ENCODE results near the gene ZNF316. TPM values are rescaled to one million over a fixed set of nuclear protein-coding genes. Genes with fewer than 3 reads are reported as not detected.

Gene ZNF316
- total RNA-seq, 1 experiment from 2014 or later = 48.9 TPM

DNA sequence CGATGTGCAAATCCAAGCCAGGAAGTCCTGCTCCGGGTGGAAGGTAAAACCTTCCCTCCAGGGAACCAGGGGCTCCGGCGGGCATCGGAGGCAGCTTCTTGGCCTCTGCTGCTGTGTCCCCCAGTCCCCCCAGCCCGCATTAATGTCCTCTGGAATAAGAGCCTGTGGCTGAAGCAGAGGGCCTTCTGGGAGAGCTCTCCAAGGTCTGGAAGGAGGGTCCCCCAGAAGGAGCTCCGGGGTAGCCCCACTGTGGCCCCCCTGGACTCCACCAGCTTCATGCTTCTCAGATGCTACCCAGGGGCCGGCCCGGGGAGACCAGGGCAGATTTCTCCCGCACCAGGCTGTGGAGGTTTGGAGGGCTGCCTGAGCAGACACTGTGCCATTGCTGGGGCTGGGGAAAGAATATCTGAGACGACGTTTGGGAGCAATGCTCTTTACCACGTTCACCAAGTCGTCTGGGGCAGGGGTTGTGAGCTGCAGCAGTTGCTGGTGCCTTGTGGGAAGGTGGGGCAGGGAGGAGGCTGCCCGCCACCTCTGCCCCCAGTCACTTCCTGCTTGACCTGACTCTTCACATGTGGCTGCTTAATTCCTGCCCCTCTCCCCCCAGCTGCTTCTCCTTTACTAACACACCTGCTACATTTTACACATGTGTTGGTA, 13.4 kb upstream of the ZNF316 start:
- DNase-seq = no peak
- CTCF ChIA-PET = no interaction called here
- Mint-ChIP-seq H3K9me3 (ENCODE audit: low read depth, unreplicated experiment) (no peaks in the 10 kb centered on the region), H3K4me1 (ENCODE audit: low read depth, unreplicated experiment) (no peaks in the 10 kb centered on the region), H3K4me3 (ENCODE audit: low read depth, unreplicated experiment) (no peak overlapping the region), H3K27ac (ENCODE audit: unreplicated experiment) (no peak overlapping the region), H3K36me3 (ENCODE audit: insufficient read depth, unreplicated experiment) (peaks cover 8% of the 10 kb centered on the region), H3K27me3 (ENCODE audit: unreplicated experiment) (no peaks in the 10 kb centered on the region)
- no TSS peak for BruUV-seq (replicated peaks)
- intact Hi-C loops (cut with micrococcal nuclease; ENCODE audit: unreplicated experiment) = no loop called here
- no peak for TF ChIP-seq CTCF (IDR thresholded peaks at IDR 0.05; ENCODE audit: unreplicated experiment)

DNA sequence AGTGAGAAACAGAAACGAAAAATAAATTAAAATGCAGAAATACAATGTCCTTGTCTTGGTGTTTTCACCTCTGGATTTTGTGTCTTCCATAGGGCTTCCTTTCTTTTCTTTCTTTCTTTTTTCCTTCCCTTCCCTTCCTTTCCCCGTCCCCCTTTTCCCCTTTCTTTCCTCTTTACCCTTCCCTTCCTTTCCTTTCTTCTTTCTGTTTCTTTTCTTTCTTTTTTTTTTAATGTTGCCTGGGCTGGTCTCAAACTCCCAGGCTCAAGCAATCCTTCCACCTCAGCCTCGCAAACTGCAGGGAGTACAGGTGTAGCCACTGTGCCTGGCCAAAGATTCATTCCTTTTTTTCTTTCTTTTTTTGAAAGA, 12.9 kb upstream of the ZNF316 start:
- Mint-ChIP-seq H3K4me1 (ENCODE audit: low read depth, unreplicated experiment) (no peaks in the 10 kb centered on the region), H3K9me3 (ENCODE audit: low read depth, unreplicated experiment) (no peaks in the 10 kb centered on the region), H3K27ac (ENCODE audit: unreplicated experiment) (no peak overlapping the region), H3K36me3 (ENCODE audit: insufficient read depth, unreplicated experiment) (peaks cover 8% of the 10 kb centered on the region), H3K4me3 (ENCODE audit: low read depth, unreplicated experiment) (no peak overlapping the region), H3K27me3 (ENCODE audit: unreplicated experiment) (no peaks in the 10 kb centered on the region)
- intact Hi-C loops (cut with micrococcal nuclease; ENCODE audit: unreplicated experiment) = no loop called here
- no peak for DNase-seq
- no peak for TF ChIP-seq CTCF (IDR thresholded peaks at IDR 0.05; ENCODE audit: unreplicated experiment)
- CTCF ChIA-PET = no interaction called here
- no TSS peak for BruUV-seq (replicated peaks)

DNA sequence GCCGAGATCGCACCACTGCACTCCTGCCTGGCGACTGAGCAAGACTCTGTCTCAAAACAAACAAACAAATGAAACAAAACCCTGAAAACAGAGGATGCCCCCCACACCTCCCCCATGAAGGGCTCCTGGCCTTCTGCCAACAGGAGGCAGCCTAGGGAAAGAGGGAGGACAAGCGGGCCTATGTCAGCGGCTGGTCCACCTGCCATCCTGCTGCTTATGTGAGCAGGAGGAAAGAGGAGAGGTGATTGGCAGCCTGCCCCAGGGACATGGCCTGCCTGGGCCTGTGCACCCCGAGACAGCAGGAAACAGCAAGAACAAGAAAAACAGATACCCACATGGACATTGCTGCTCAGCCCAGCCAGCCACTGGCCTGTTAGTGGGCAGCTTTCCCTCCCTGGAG, 9.1 kb upstream of the ZNF316 start:
- no peak for DNase-seq
- Mint-ChIP-seq H3K4me3 (ENCODE audit: low read depth, unreplicated experiment) (no peak overlapping the region), H3K36me3 (ENCODE audit: insufficient read depth, unreplicated experiment) (peaks cover 4% of the 10 kb centered on the region), H3K27me3 (ENCODE audit: unreplicated experiment) (no peaks in the 10 kb centered on the region), H3K4me1 (ENCODE audit: low read depth, unreplicated experiment) (no peaks in the 10 kb centered on the region), H3K9me3 (ENCODE audit: low read depth, unreplicated experiment) (no peaks in the 10 kb centered on the region), H3K27ac (ENCODE audit: unreplicated experiment) (no peak overlapping the region)
- TF ChIP-seq CTCF (IDR thresholded peaks at IDR 0.05; ENCODE audit: unreplicated experiment) = no peak
- no TSS peak for BruUV-seq (replicated peaks)
- CTCF ChIA-PET = interaction anchor here (1.2 kb wide), 1 partner anchor 11 kb away, joined by 3 read pairs; no protein-coding TSS in a partner anchor
- intact Hi-C loops (cut with micrococcal nuclease; ENCODE audit: unreplicated experiment) = no loop called here

- no peak for DNase-seq
- intact Hi-C loops (cut with micrococcal nuclease; ENCODE audit: unreplicated experiment) = no loop called here
- BruUV-seq (replicated peaks) = no TSS peak
- Mint-ChIP-seq H3K4me1 (ENCODE audit: low read depth, unreplicated experiment) (no peaks in the 10 kb centered on the region), H3K27ac (ENCODE audit: unreplicated experiment) (no peak overlapping the region), H3K9me3 (ENCODE audit: low read depth, unreplicated experiment) (no peaks in the 10 kb centered on the region), H3K36me3 (ENCODE audit: insufficient read depth, unreplicated experiment) (peaks cover 4% of the 10 kb centered on the region), H3K4me3 (ENCODE audit: low read depth, unreplicated experiment) (no peak overlapping the region), H3K27me3 (ENCODE audit: unreplicated experiment) (no peaks in the 10 kb centered on the region)
- TF ChIP-seq CTCF (IDR thresholded peaks at IDR 0.05; ENCODE audit: unreplicated experiment) = no peak
- CTCF ChIA-PET = no interaction called here
Observed at GRCh38 chr7:6630007-6630849, 6.9 kb upstream of the ZNF316 start.

All from Calu3 (cell line).